SK-N-SH (cell line): ENCODE results near the gene NPIPB8.

Source experiments
- FOXM1 ChIP-seq: IDR thresholded peaks from 2 replicates; pipeline ENCODE4 v1.4.0; 2012; ENCODE audit warnings: low read depth, mild to moderate bottlenecking
- GABPA ChIP-seq: IDR thresholded peaks from 2 replicates; pipeline ENCODE4 v1.4.0; 2012; ENCODE audit warnings: low read depth, mild to moderate bottlenecking
- JUND ChIP-seq: IDR thresholded peaks from 2 replicates; pipeline ENCODE4 v1.4.0; 2012
- NFIC ChIP-seq: IDR thresholded peaks from 2 replicates; pipeline ENCODE4 v1.4.0; 2012; ENCODE audit warnings: borderline replicate concordance
- POLR2AphosphoS5 ChIP-seq: IDR thresholded peaks from 2 replicates; pipeline ENCODE4 v1.6.1; 2012; ENCODE audit warnings: low read depth, low read length
- RAD21 ChIP-seq: IDR thresholded peaks from 2 replicates; pipeline ENCODE4 v1.6.1; 2012; ENCODE audit warnings: mild to moderate bottlenecking, low read length
- RFX5 ChIP-seq: IDR thresholded peaks from 2 replicates; pipeline ENCODE4 v1.6.1; 2012; ENCODE audit warnings: mild to moderate bottlenecking, improper control_type of control experiment, low read length
- TAF1 ChIP-seq: IDR thresholded peaks from 2 replicates; pipeline ENCODE4 v1.6.1; 2012; ENCODE audit warnings: low read depth, mild to moderate bottlenecking, low read length, moderate library complexity, borderline replicate concordance
- TCF12 ChIP-seq: IDR thresholded peaks from 2 replicates; pipeline ENCODE4 v1.4.0; 2012
- TF ChIP-seq, protein P1 (sequence below): fragments of 200-600 bp; sonication (generic); IDR thresholded peaks from 2 replicates; pipeline ENCODE4 v1.6.1; 2017; ENCODE audit warnings: antibody characterized with exemption, mild to moderate bottlenecking, moderate library complexity
- TF ChIP-seq, protein P2 (sequence below): IDR thresholded peaks from 2 replicates; pipeline ENCODE4 v1.6.1; 2012; ENCODE audit warnings: mild to moderate bottlenecking, low read depth, low read length, moderate library complexity

DNA sequence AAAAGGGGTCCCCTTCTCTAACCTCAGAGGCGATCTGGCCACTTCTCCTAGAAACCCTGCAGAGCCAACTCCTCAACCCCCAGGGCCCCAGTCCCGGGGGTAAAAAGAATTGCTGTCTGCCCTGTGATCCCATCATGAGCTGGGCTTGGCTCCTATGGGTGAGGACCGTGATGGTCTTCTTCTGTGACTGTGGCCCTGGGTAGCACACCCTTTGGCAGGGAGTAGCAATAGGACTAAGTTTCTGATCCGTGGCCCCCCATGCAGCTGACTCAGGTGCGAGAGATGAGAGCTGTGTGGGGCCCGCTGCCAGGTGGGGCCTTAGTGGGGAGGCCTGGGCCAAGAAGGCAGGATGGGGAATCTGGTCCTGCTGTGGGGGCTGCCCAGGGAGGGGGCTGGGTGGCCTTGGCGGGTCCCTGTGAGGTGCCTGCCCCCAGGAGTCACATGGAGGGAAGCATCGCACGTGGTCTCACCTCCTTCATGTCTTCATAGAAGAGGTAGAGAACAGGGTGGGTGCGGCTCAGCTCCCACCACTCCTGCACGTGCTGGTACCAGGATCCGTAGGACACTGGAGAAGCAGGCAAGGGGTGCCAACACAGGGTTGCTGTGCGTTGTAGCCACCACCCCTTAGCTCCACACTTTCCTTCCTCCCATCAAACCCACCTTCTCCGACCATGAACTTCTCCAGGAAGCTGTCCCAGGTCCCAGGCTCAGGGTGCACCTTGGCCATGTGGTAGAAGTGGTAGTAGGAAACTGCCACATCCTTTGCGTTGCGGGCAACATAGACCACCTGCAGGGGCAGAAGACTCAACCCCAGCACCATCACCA lies 31.4 kb upstream of the NPIPB8 start:
- TF ChIP-seq, protein P1, sequence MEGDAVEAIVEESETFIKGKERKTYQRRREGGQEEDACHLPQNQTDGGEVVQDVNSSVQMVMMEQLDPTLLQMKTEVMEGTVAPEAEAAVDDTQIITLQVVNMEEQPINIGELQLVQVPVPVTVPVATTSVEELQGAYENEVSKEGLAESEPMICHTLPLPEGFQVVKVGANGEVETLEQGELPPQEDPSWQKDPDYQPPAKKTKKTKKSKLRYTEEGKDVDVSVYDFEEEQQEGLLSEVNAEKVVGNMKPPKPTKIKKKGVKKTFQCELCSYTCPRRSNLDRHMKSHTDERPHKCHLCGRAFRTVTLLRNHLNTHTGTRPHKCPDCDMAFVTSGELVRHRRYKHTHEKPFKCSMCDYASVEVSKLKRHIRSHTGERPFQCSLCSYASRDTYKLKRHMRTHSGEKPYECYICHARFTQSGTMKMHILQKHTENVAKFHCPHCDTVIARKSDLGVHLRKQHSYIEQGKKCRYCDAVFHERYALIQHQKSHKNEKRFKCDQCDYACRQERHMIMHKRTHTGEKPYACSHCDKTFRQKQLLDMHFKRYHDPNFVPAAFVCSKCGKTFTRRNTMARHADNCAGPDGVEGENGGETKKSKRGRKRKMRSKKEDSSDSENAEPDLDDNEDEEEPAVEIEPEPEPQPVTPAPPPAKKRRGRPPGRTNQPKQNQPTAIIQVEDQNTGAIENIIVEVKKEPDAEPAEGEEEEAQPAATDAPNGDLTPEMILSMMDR, result no peak
- TF ChIP-seq NFIC (no peak), GABPA (no peak), TAF1 (no peak), RAD21 (no peak), RFX5 (no peak), FOXM1 (no peak), JUND (no peak), TCF12 (no peak), POLR2AphosphoS5 (no peak)
- TF ChIP-seq, protein P2, sequence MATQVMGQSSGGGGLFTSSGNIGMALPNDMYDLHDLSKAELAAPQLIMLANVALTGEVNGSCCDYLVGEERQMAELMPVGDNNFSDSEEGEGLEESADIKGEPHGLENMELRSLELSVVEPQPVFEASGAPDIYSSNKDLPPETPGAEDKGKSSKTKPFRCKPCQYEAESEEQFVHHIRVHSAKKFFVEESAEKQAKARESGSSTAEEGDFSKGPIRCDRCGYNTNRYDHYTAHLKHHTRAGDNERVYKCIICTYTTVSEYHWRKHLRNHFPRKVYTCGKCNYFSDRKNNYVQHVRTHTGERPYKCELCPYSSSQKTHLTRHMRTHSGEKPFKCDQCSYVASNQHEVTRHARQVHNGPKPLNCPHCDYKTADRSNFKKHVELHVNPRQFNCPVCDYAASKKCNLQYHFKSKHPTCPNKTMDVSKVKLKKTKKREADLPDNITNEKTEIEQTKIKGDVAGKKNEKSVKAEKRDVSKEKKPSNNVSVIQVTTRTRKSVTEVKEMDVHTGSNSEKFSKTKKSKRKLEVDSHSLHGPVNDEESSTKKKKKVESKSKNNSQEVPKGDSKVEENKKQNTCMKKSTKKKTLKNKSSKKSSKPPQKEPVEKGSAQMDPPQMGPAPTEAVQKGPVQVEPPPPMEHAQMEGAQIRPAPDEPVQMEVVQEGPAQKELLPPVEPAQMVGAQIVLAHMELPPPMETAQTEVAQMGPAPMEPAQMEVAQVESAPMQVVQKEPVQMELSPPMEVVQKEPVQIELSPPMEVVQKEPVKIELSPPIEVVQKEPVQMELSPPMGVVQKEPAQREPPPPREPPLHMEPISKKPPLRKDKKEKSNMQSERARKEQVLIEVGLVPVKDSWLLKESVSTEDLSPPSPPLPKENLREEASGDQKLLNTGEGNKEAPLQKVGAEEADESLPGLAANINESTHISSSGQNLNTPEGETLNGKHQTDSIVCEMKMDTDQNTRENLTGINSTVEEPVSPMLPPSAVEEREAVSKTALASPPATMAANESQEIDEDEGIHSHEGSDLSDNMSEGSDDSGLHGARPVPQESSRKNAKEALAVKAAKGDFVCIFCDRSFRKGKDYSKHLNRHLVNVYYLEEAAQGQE, result no peak
